HCT116 (cell line): ENCODE data around the gene HMCN2. TPM values are rescaled to one million over a fixed set of nuclear protein-coding genes. Genes with fewer than 3 reads are reported as not detected.

Experiments
- ATAC-seq: fragments of 200-7000 bp; cut with Tn5 transposase; 2 replicates; pipeline ENCODE4 v1.9.1; 2020; ENCODE audit warnings: mild to moderate bottlenecking, moderate library complexity
- BruUV-seq: library from RNA; stranded (reverse); fragments of 400-500 nt; replicated peaks from 2 replicates; lab custom pipeline; 2021; lab: Mats Ljungman, UMichigan
- CTCF ChIA-PET: fragments of 300-600 bp; sonication (Branson Sonifier 250); formaldehyde crosslinking; loops from one replicate; lab custom pipeline; 2021; ENCODE audit warnings: antibody characterized with exemption; lab: Charles Lee
- POLR2A ChIA-PET: fragments of 300-600, 350-600 bp; sonication (Branson Sonifier 250); formaldehyde crosslinking; loops from one replicate; lab custom pipeline; 2021; ENCODE audit warnings: antibody characterized with exemption; lab: Charles Lee
- RAD21 ChIA-PET, 2 experiments: fragments of 300-600 bp; sonication (Branson Sonifier 250); formaldehyde crosslinking; loops; one replicate each; lab custom pipeline; 2023; ENCODE audit warnings: low total read pairs in 2 of 2; ENCODE audit not compliant: uncharacterized antibody in 2 of 2, unreplicated experiment in 2 of 2, low non-redundant PET in 1 of 2; lab: Charles Lee
- DNase-seq: peaks from one replicate; pipeline ENCODE4 v3.0.0-alpha.2; 2010; ENCODE audit warnings: low read depth, low spot score
- H2AFZ ChIP-seq: fragments of 200-600 bp; shearing (Covaris generic), sonication (generic); 2 replicates; pipeline ENCODE4 v1.6.1; 2017; ENCODE audit warnings: low read depth, mixed run types, mixed read lengths, antibody characterized with exemption, low read length; ENCODE audit not compliant: poor library complexity, severe bottlenecking
- H3K27ac ChIP-seq: 2 replicates; pipeline ENCODE4 v1.5.1; 2012; ENCODE audit warnings: low read depth, low read length
- H3K27me3 ChIP-seq: fragments of 200-600 bp; sonication (generic); 2 replicates; pipeline ENCODE4 v1.6.1; 2016; ENCODE audit warnings: mixed run types, low read length, mixed read lengths; ENCODE audit not compliant: insufficient read depth
- H3K36me3 ChIP-seq, 2 experiments: fragments of 200-500 bp in 1 of 2; fragments of 200-600 bp in 1 of 2; sonication (Bioruptor generic) in 1 of 2; sonication (generic) in 1 of 2; 2 replicates each; pipeline versions ENCODE4 v1.5.1 to v1.6.1; 2014 to 2016; ENCODE audit warnings: low read length in 2 of 2, inconsistent platforms in 1 of 2, mixed read lengths in 1 of 2, mixed run types in 1 of 2; ENCODE audit not compliant: insufficient read depth in 2 of 2, control insufficient read depth in 1 of 2
- H3K4me1 ChIP-seq, 2 experiments: fragments of 200-600 bp in 1 of 2; sonication (generic) in 1 of 2; 2 replicates each; pipeline versions ENCODE4 v1.5.1 to v1.6.1; 2012 to 2017; ENCODE audit warnings: low read length in 2 of 2, inconsistent platforms in 1 of 2, mild to moderate bottlenecking in 1 of 2, mixed read lengths in 1 of 2, mixed run types in 1 of 2, moderate library complexity in 1 of 2; ENCODE audit not compliant: insufficient read depth in 2 of 2, control insufficient read depth in 1 of 2
- H3K4me2 ChIP-seq: fragments of 200-600 bp; sonication (generic); 2 replicates; pipeline ENCODE4 v1.6.1; 2017; ENCODE audit warnings: mixed run types, low read length, mixed read lengths
- H3K4me3 ChIP-seq, 2 experiments: fragments of 200-600 bp in 1 of 2; sonication (generic) in 1 of 2; replicated peaks in 1 of 2; 2 replicates each; pipeline ENCODE4 v1.5.1; 2011 to 2016; ENCODE audit warnings: low read length in 2 of 2, control low read depth in 1 of 2, low read depth in 1 of 2, mild to moderate bottlenecking in 1 of 2, mixed read lengths in 1 of 2, mixed run types in 1 of 2
- H3K79me2 ChIP-seq: fragments of 200-600 bp; sonication (generic); 2 replicates; pipeline ENCODE4 v1.6.1; 2017; ENCODE audit warnings: mild to moderate bottlenecking, mixed run types, low read length, moderate library complexity, mixed read lengths; ENCODE audit not compliant: insufficient read depth
- H3K9ac ChIP-seq: fragments of 200-600 bp; sonication (generic); 2 replicates; pipeline ENCODE4 v1.6.1; 2016; ENCODE audit warnings: low read length, mixed read lengths
- H3K9me2 ChIP-seq: fragments of 200-600 bp; sonication (generic), shearing (Covaris generic); 2 replicates; pipeline ENCODE4 v1.6.1; 2017; ENCODE audit warnings: mixed run types, mild to moderate bottlenecking, moderate library complexity; ENCODE audit not compliant: insufficient read depth
- H3K9me3 ChIP-seq, 2 experiments: fragments of 200-500 bp in 1 of 2; fragments of 200-600 bp in 1 of 2; sonication (Bioruptor generic) in 1 of 2; sonication (generic) in 1 of 2; 2 replicates each; pipeline ENCODE4 v1.6.1; 2014 to 2017; ENCODE audit warnings: low read length in 2 of 2, mixed read lengths in 2 of 2, inconsistent platforms in 1 of 2, low read depth in 1 of 2, mild to moderate bottlenecking in 1 of 2, mixed run types in 1 of 2, moderate library complexity in 1 of 2; ENCODE audit not compliant: control insufficient read depth in 1 of 2, insufficient read depth in 1 of 2
- H4K20me1 ChIP-seq: fragments of 200-600 bp; sonication (generic), shearing (Covaris generic); 2 replicates; pipeline ENCODE4 v1.6.1; 2017; ENCODE audit warnings: mixed run types, mild to moderate bottlenecking, moderate library complexity; ENCODE audit not compliant: insufficient read depth
- ATF3 ChIP-seq: IDR thresholded peaks from 2 replicates; pipeline ENCODE4 v1.6.1; 2012
- CBX3 ChIP-seq: IDR thresholded peaks from 2 replicates; pipeline ENCODE4 v1.6.1; 2012; ENCODE audit warnings: low read depth
- CEBPB ChIP-seq: IDR thresholded peaks from 2 replicates; pipeline ENCODE4 v1.6.1; 2012; ENCODE audit warnings: low read depth
- CTCF ChIP-seq, 3 experiments: fragments of 200-600 bp in 1 of 3; sonication (generic) in 1 of 3; IDR thresholded peaks in 2 of 3; conservative IDR thresholded peaks in 1 of 3; 2 replicates each; pipeline ENCODE4 v1.5.1; 2012 to 2017; ENCODE audit warnings: low read depth in 2 of 3, low read length in 2 of 3, antibody characterized with exemption in 1 of 3, borderline replicate concordance in 1 of 3, control low read depth in 1 of 3, mild to moderate bottlenecking in 1 of 3, mixed read lengths in 1 of 3, mixed run types in 1 of 3, moderate library complexity in 1 of 3; ENCODE audit not compliant: insufficient read depth in 1 of 3
- EGR1 ChIP-seq: IDR thresholded peaks from 2 replicates; pipeline ENCODE4 v1.6.1; 2012; ENCODE audit warnings: low read depth
- EZH2phosphoT487 ChIP-seq: fragments of 200-600 bp; IDR thresholded peaks from 2 replicates; pipeline ENCODE4 v1.6.1; 2018; ENCODE audit warnings: antibody characterized with exemption, borderline replicate concordance
- FOSL1 ChIP-seq: IDR thresholded peaks from 2 replicates; pipeline ENCODE4 v1.6.1; 2012; ENCODE audit warnings: low read depth
- JUND ChIP-seq: IDR thresholded peaks from 2 replicates; pipeline ENCODE4 v1.6.1; 2012
- MAX ChIP-seq: IDR thresholded peaks from 2 replicates; pipeline ENCODE4 v1.6.1; 2012
- POLR2A ChIP-seq: IDR thresholded peaks from 2 replicates; pipeline ENCODE4 v1.7.0; 2011; ENCODE audit warnings: borderline replicate concordance; ENCODE audit not compliant: insufficient read depth, insufficient read length; ENCODE audit errors: extremely low read depth
- POLR2AphosphoS5 ChIP-seq: IDR thresholded peaks from 2 replicates; pipeline ENCODE4 v1.6.1; 2011; ENCODE audit warnings: mild to moderate bottlenecking, low read depth, low read length, moderate library complexity
- RAD21 ChIP-seq: IDR thresholded peaks from 2 replicates; pipeline ENCODE4 v1.6.1; 2012; ENCODE audit warnings: low read depth, mild to moderate bottlenecking
- REST ChIP-seq: IDR thresholded peaks from 2 replicates; pipeline ENCODE4 v1.6.1; 2012; ENCODE audit warnings: low read depth
- SP1 ChIP-seq: IDR thresholded peaks from 2 replicates; pipeline ENCODE4 v1.6.1; 2012; ENCODE audit warnings: low read depth
- SRF ChIP-seq: IDR thresholded peaks from 2 replicates; pipeline ENCODE4 v1.6.1; 2012; ENCODE audit warnings: low read depth
- TCF7L2 ChIP-seq: IDR thresholded peaks from 2 replicates; pipeline ENCODE4 v1.7.0; 2011; ENCODE audit warnings: borderline replicate concordance, inconsistent platforms; ENCODE audit not compliant: insufficient read depth, insufficient read length; ENCODE audit errors: extremely low read depth
- YY1 ChIP-seq: IDR thresholded peaks from 2 replicates; pipeline ENCODE4 v1.6.1; 2011; ENCODE audit warnings: low read length, low read depth, moderate library complexity, mild to moderate bottlenecking; ENCODE audit not compliant: insufficient replicate concordance; ENCODE audit errors: extremely low read depth
- ZBTB33 ChIP-seq: IDR thresholded peaks from 2 replicates; pipeline ENCODE4 v1.6.1; 2011; ENCODE audit warnings: mild to moderate bottlenecking, low read length, moderate library complexity; ENCODE audit not compliant: insufficient replicate concordance; ENCODE audit errors: extremely low read depth
- ZFX ChIP-seq: fragments of 450-650 bp; IDR thresholded peaks from 2 replicates; pipeline ENCODE4 v1.6.1; 2017
- ZNF274 ChIP-seq: fragments of 200-500 bp; sonication (Bioruptor generic); IDR thresholded peaks from 2 replicates; pipeline ENCODE4 v1.6.1; 2014; ENCODE audit warnings: mild to moderate bottlenecking, low read depth, low read length, inconsistent platforms
- intact Hi-C: fragments of 100-400 bp; cut with micrococcal nuclease; formaldehyde crosslinking; loops from 2 replicates; pipeline ENCODE4 v1.10.0; 2022
- total RNA-seq: library from RNA; stranded (reverse); gene quantifications from one replicate; pipeline ENCODE4 v1.2.1, GENCODE V29; 2021; ENCODE audit not compliant: unreplicated experiment

The HMCN2 gene
- total RNA-seq, 1 experiment from 2014 or later: 0.22 TPM

GRCh38 chr9:130232899-130233586 is 32.5 kb upstream of the HMCN2 start:
- Histone ChIP-seq H3K9me3 (peaks cover 0 to 1% of the 10 kb centered on the region in 2 experiments; a peak in 1 of 4 replicates), H2AFZ (no peak overlapping the region), H4K20me1 (no peaks in the 10 kb centered on the region), H3K9ac (no peak overlapping the region), H3K4me3 (no peak overlapping the region), H3K27me3 (no peaks in the 10 kb centered on the region), H3K4me1 (no peaks in the 10 kb centered on the region), H3K4me2 (no peak overlapping the region), H3K79me2 (no peaks in the 10 kb centered on the region), H3K27ac (no peak overlapping the region), H3K36me3 (peaks cover 11 to 15% of the 10 kb centered on the region in 2 experiments; a peak in 3 of 4 replicates), H3K9me2 (no peaks in the 10 kb centered on the region)
- no peak for ATAC-seq
- intact Hi-C loops: no loop called here
- DNase-seq: no peak
- ChIA-PET CTCF (no interaction called here), RAD21 (no interaction called here), POLR2A (no interaction called here)
- TF ChIP-seq ZNF274 (no peak), ZBTB33 (no peak), ZFX (no peak), YY1 (no peak), FOSL1 (no peak), CBX3 (no peak), ATF3 (no peak), TCF7L2 (no peak), POLR2A (no peak), JUND (no peak), CEBPB (no peak), SRF (no peak), RAD21 (no peak), CTCF (IDR thresholded peaks at IDR 0.05 in 2 of 3, conservative IDR thresholded peaks at IDR 0.05 in 1 of 3; ENCODE audit: borderline replicate concordance in 1 of 3, insufficient read depth in 1 of 3, low read depth in 2 of 3, low read length in 2 of 3) (no peak), EZH2phosphoT487 (no peak), POLR2AphosphoS5 (no peak), SP1 (no peak), MAX (no peak), REST (no peak), EGR1 (no peak)
- BruUV-seq: TSS peak; percentile 27
